SK-N-SH (cell line): Measurements from ENCODE around the gene GALNTL6. TPM values are rescaled to one million over a fixed set of nuclear protein-coding genes. Genes with fewer than 3 reads are reported as not detected.

ENCODE experiments used
- CTCF ChIA-PET: fragments of 300-600, 350-600 bp; formaldehyde crosslinking; extraction: SDS; loops from one replicate; lab custom pipeline; 2021; lab: Yijun Ruan, JAX
- POLR2A ChIA-PET: fragments of 350-600 bp; sonication (Branson Sonifier 250); formaldehyde crosslinking; extraction: SDS; loops from one replicate; lab custom pipeline; 2020; ENCODE audit warnings: antibody characterized with exemption, inconsistent platforms; lab: Yijun Ruan, JAX
- DNase-seq: peaks from one replicate; pipeline ENCODE4 v3.0.0; 2012
- H2AFZ ChIP-seq: fragments of 200-600 bp; sonication (generic); 2 replicates; pipeline ENCODE4 v1.8.1; 2016; ENCODE audit warnings: antibody characterized with exemption, mild to moderate bottlenecking, low read depth
- H3F3A ChIP-seq: fragments of 200-600 bp; sonication (generic); replicated peaks from 2 replicates; pipeline ENCODE3; 2016; ENCODE audit warnings: antibody characterized with exemption, mild to moderate bottlenecking; ENCODE audit not compliant: insufficient read depth
- H3K27ac ChIP-seq, 2 experiments: fragments of 200-500 bp in 1 of 2; fragments of 200-600 bp in 1 of 2; sonication (Bioruptor generic) in 1 of 2; sonication (generic), shearing (Covaris generic) in 1 of 2; 2 replicates each; pipeline versions ENCODE4 v1.5.1 to v1.6.1; 2014 to 2016; ENCODE audit warnings: low read depth in 2 of 2, inconsistent platforms in 1 of 2, low read length in 1 of 2, mild to moderate bottlenecking in 1 of 2, mixed read lengths in 1 of 2
- H3K27me3 ChIP-seq: fragments of 200-600 bp; sonication (generic), shearing (Covaris generic); 2 replicates; pipeline ENCODE4 v1.6.1; 2016; ENCODE audit warnings: mixed run types; ENCODE audit not compliant: insufficient read depth
- H3K36me3 ChIP-seq, 2 experiments: fragments of 200-500 bp in 1 of 2; fragments of 200-600 bp in 1 of 2; sonication (Bioruptor generic) in 1 of 2; sonication (generic) in 1 of 2; replicated peaks in 1 of 2; 2 replicates each; pipeline versions ENCODE3 to v1.5.1; 2014 to 2016; ENCODE audit warnings: low read length in 1 of 2, mild to moderate bottlenecking in 1 of 2; ENCODE audit not compliant: insufficient read depth in 2 of 2, control insufficient read depth in 1 of 2
- H3K4me1 ChIP-seq, 2 experiments: fragments of 200-500 bp in 1 of 2; fragments of 200-600 bp in 1 of 2; sonication (Bioruptor generic) in 1 of 2; sonication (generic), shearing (Covaris generic) in 1 of 2; 2 replicates each; pipeline versions ENCODE4 v1.5.1 to v1.6.1; 2014 to 2016; ENCODE audit warnings: low read depth in 1 of 2, low read length in 1 of 2, mixed run types in 1 of 2; ENCODE audit not compliant: insufficient read depth in 2 of 2, control insufficient read depth in 1 of 2
- H3K4me2 ChIP-seq: fragments of 200-600 bp; sonication (generic), shearing (Covaris generic); 2 replicates; pipeline ENCODE4 v1.6.1; 2017; ENCODE audit warnings: mixed run types
- H3K4me3 ChIP-seq, 2 experiments: fragments of 200-500 bp in 1 of 2; fragments of 200-600 bp in 1 of 2; sonication (Bioruptor generic) in 1 of 2; sonication (generic), shearing (Covaris generic) in 1 of 2; 2 replicates each; pipeline versions ENCODE4 v1.5.1 to v1.8.1; 2014 to 2016; ENCODE audit warnings: low read depth in 2 of 2, inconsistent platforms in 1 of 2, low read length in 1 of 2, mild to moderate bottlenecking in 1 of 2, mixed read lengths in 1 of 2, moderate library complexity in 1 of 2
- H3K79me2 ChIP-seq: fragments of 200-600 bp; sonication (generic); 2 replicates; pipeline ENCODE4 v1.8.1; 2017; ENCODE audit warnings: mild to moderate bottlenecking; ENCODE audit not compliant: insufficient read depth
- H3K9ac ChIP-seq: fragments of 200-600 bp; sonication (generic); 2 replicates; pipeline ENCODE4 v1.6.1; 2017; ENCODE audit warnings: mixed run types
- H3K9me2 ChIP-seq: fragments of 200-600 bp; sonication (generic); 2 replicates; pipeline ENCODE4 v1.6.1; 2017; ENCODE audit warnings: mixed run types
- H3K9me3 ChIP-seq: fragments of 200-600 bp; sonication (generic); 2 replicates; pipeline ENCODE4 v1.6.1; 2017; ENCODE audit warnings: mixed run types, mild to moderate bottlenecking, moderate library complexity
- H4K20me1 ChIP-seq: fragments of 200-600 bp; sonication (generic); 2 replicates; pipeline ENCODE4 v1.6.1; 2017; ENCODE audit warnings: mild to moderate bottlenecking, mixed run types; ENCODE audit not compliant: insufficient read depth
- CHD2 ChIP-seq: fragments of 150-350 bp; IDR thresholded peaks from 2 replicates; pipeline ENCODE4 v1.6.1; 2018; ENCODE audit warnings: low read length; ENCODE audit not compliant: partially characterized antibody
- CTCF ChIP-seq: fragments of 200-600 bp; sonication (generic); IDR thresholded peaks from 2 replicates; pipeline ENCODE4 v1.6.1; 2017; ENCODE audit warnings: antibody characterized with exemption, mild to moderate bottlenecking, moderate library complexity
- FOXJ3 ChIP-seq: sonication (generic); formaldehyde crosslinking; IDR thresholded peaks from 2 replicates; pipeline ENCODE4 v1.5.1; 2020; ENCODE audit warnings: mild to moderate bottlenecking, missing genetic modification reagents
- FOXM1 ChIP-seq: IDR thresholded peaks from 2 replicates; pipeline ENCODE4 v1.4.0; 2012; ENCODE audit warnings: low read depth, mild to moderate bottlenecking
- JUND ChIP-seq: IDR thresholded peaks from 2 replicates; pipeline ENCODE4 v1.4.0; 2012
- MAX ChIP-seq: IDR thresholded peaks from 2 replicates; pipeline ENCODE4 v1.4.0; 2012; ENCODE audit warnings: low read depth
- MEF2A ChIP-seq: IDR thresholded peaks from 2 replicates; pipeline ENCODE4 v1.4.0; 2012; ENCODE audit warnings: low read depth, borderline replicate concordance
- REST ChIP-seq: IDR thresholded peaks from 2 replicates; pipeline ENCODE4 v1.6.1; 2012; ENCODE audit warnings: mild to moderate bottlenecking, low read depth, low read length, moderate library complexity
- SMC3 ChIP-seq: IDR thresholded peaks from 2 replicates; pipeline ENCODE4 v1.6.1; 2012; ENCODE audit warnings: low read depth, low read length, improper control_type of control experiment
- USF2 ChIP-seq: fragments of 150-350 bp; IDR thresholded peaks from 2 replicates; pipeline ENCODE4 v1.6.1; 2017; ENCODE audit warnings: antibody characterized with exemption, low read length, low read depth, borderline replicate concordance
- YY1 ChIP-seq: IDR thresholded peaks from 2 replicates; pipeline ENCODE4 v1.4.0; 2012; ENCODE audit warnings: low read depth, mild to moderate bottlenecking
- WGBS: methylation state at CpG from one replicate; pipeline ENCODE4 v1.1.6; 2017; ENCODE audit warnings: low lambda C conversion rate; 5-methylcytosine and 5-hydroxymethylcytosine counted together
- polyA plus RNA-seq, 3 experiments: library from polyadenylated mRNA; depleted of rRNA; stranded (reverse); fragments of >200 nt; gene quantifications; 2 replicates each; pipeline ENCODE4 v1.2.3, GENCODE V29; 2012

The GALNTL6 gene
- polyA plus RNA-seq, 1 of the 3 experiments (the other 2 are of a cell fraction) = 0.07 TPM

GRCh38 chr4:171774642-171775190, 38.5 kb upstream of the GALNTL6 start:
- no peak for DNase-seq
- Histone ChIP-seq H3K4me3 (no peak overlapping the region), H3K79me2 (no peaks in the 10 kb centered on the region), H3K27ac (no peak overlapping the region), H3K36me3 (no peaks in the 10 kb centered on the region), H3K27me3 (no peaks in the 10 kb centered on the region), H3K9me3 (no peaks in the 10 kb centered on the region), H3K9ac (no peak overlapping the region), H3K4me1 (no peaks in the 10 kb centered on the region), H4K20me1 (no peaks in the 10 kb centered on the region), H2AFZ (no peak overlapping the region), H3F3A (no peaks in the 10 kb centered on the region), H3K4me2 (no peak overlapping the region), H3K9me2 (no peaks in the 10 kb centered on the region)
- TF ChIP-seq USF2 (no peak), MAX (no peak), YY1 (no peak), JUND (no peak), REST (no peak), MEF2A (no peak), FOXM1 (no peak), CTCF (no peak), CHD2 (no peak), FOXJ3 (CRISPR knock-in tag) (no peak), SMC3 (no peak)
- WGBS = 34% methylated on average over 6 of the region's 6 CpGs
- ChIA-PET POLR2A (no interaction called here), CTCF (no interaction called here)
